HG02571 (cell line): ENCODE results near the gene CORO1C.
"Not testable (repeated sequence)": the region's sequence is repeated elsewhere in the genome, so short reads cannot be mapped to it uniquely, and the experiment has no call there.

ENCODE experiments used
- ATAC-seq: cut with Tn5 transposase; IDR thresholded peaks from one replicate; pipeline ENCODE4 v1.9.1; 2021; ENCODE audit warnings: mild to moderate bottlenecking, moderate library complexity; ENCODE audit not compliant: unreplicated experiment

CORO1C gene

DNA sequence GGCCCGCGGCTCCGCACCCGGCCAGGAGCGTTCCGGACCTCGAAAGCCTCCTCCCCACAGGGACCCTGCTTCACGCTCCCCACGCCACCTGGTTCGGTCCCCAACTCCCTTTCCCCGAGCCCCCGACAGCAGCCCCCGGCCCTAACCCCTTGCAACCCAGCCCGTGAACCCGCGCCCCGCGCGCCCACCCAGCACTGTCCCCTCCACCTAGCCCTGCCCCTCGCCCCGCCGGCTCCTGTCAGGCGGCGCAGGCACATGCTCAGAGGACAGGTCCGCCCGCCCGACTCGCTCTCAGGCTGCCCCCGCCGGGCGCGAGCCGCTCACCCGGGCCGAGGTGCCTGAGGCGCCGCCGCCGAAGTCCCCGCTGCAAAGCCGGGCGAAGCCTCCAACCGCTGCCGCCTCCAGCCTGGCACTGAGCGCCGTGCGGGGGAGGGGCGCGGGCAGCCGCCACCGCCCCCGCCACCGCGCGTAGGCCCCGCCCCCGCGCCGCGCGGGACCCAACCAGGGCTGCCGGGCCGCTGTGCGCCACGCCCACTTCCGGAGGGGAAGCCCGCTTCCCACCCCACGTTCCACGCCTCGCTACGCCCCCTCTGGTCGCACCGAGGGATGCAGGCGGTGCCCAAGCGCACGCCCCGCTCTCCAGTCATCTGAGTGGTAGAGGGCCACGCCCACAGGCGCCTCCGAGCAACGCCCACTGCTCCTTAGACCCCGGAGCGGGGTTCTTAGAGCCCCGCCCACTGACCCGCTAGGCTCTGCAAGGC lies at the start of gene CORO1C:
Gene CORO1C, minus strand, starts transcription at position 414 of the 761 bp plus-strand sequence. CDS start 30,200 bp downstream, outside the sequence.
- ATAC-seq = peak; percentile 69

DNA sequence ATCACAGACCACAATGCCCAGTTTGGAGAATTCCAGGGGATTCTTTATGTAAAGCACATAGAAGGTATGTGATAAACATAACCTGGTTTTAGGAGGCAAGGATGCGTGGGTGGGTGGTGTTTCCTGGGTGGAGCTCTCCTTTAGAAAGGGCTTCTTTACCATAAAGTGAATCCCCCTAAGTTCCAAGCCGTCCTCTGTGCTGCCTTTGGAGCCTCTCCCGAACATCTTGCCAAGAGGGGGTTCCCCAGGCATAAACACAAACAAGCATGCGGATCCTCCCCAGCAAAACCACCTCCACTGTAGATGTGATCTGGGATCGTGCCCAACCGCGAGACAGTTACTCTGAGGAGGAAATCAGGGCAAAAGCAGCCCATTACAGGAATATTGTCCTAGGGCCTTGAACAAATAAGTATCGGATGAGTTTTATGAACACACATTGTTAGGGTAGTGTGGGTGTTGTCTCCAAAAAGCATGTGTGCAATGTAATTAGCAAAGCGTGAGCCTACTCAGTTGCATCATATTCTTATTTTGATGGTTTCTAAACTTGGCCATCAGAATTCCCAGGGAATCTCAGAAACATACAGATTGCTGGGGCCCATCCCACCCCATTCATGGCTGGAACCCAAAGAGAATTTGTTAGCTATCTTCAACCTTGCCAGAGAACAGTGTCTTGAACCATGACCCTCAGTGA lies 48.8 kb upstream of the CORO1C start:
- no peak for ATAC-seq

DNA sequence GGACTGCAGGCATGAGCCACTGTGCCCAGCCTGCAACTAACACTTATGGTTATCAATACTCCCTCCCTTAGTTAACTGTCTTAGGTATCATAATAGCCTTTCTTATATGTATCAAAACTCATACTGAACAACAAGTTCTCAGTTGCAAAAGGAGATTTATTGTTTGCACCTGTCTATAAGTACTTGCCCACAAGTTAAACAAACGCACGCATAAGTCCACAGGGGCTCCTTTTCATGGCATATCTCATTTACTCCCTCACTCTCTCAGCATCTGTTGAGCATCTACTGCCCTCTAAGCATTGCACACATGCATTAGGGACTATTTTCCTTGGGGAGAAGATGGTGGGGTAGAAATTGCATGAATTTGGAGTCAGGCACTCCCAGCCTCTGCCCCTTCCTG lies 46.7 kb upstream of the CORO1C start:
- ATAC-seq = no peak

DNA sequence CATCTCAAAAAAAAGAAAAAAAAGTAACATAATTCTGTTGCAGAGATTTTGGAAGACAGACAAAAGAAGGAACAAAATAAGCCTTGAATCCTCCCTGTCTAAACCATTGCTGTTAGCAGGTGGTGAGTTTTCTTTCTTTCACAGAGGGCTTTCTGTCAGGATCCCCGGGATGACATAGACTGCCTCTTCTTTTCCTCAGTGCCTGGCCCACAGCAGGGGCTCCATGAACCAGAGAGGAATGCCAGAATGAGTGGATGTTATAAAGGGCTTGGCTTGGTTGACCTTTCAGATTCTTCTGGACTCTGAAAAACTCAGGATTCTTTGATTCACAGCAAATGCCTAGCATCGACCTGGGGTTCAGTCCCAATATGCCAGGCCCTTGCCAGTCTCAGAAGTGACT lies 45.8 kb upstream of the CORO1C start:
- ATAC-seq = no peak

DNA sequence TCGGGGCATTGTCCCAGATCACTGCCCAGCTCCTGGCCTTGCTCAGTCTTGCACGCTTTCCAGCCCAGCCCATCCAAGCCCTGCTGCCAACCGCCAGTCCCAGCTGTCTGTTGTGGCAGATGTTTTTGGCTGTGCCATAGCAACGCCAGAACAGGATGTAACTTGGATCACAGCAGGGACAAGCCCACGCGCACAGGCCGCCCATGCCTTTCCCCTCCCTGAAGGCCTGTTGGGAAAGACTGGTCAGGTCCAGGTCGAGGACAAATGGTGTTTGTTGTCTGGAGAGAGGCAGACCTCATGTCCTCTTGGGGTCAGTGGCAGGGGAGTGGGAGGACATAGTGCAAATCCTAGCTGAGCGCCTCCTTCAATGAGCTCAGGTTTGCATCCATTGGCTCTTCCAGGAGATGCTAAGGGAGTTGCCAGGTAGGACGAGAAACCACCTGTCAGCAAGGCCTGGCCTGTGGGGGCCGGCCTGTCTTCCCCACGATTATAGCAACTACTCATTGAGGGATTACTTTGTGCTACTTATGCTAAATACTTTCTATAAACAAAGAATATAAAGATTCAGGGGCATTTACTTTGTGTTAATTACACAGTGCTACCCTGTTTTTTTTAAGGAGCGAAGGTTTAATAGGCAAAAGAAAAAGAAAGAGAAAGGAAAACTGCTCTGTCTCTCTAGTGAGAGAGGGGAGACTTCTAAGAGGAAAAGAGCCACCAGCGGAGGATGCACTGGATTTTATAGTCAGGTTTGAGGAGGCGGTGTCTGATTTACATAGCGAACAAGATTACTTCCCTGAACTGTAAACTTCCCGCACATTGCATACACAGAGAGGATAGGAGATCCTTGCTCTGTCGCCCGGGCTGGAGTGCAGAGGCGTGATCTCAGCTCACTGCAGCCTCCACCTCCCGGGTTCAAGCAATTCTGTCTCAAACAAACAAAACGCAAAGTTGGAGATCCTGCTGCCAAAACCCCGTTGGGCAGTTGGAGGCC lies 42.8 kb upstream of the CORO1C start:
- ATAC-seq = no peak

DNA sequence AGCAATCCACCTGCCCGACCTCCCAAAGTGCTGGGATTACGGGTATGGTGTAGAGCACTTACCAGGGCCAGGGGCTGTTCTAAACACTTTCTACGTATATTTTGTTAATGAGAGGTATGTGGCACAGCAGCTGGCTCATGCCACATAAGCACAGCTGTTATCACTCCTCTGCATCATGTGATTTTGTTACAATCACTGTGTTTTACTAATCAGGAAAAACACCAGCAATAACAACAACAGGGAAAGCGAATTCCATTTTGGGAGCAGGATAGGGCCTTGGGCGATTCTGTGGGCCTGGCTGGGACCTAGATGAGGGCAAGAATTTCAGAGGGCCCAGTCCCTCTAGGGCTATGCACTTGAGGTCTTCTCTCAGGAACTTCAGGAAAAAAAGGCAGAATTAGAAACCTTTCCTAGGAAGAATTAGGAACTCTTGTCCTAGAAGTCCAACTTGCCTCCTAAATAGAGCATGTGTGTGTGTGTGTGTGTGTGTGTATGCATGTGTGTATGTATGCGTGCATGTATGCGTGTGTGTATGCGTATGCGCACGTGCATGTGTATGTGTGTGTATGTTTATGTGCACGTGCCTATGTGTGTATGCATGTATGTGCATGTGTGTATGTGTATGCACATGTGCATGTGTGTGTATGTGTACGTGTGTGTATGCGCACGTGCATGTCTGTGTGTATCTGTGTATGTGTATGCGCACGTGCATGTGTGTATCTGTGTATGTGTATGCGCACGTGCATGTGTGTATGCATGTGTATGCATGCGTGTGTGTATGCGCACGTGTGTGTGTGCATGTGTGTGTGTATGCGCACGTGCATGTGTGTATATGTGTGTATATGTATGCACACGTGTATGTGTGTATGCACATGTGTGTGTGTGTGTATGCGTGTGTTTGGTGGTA lies 41.8 kb upstream of the CORO1C start:
- ATAC-seq = no peak

DNA sequence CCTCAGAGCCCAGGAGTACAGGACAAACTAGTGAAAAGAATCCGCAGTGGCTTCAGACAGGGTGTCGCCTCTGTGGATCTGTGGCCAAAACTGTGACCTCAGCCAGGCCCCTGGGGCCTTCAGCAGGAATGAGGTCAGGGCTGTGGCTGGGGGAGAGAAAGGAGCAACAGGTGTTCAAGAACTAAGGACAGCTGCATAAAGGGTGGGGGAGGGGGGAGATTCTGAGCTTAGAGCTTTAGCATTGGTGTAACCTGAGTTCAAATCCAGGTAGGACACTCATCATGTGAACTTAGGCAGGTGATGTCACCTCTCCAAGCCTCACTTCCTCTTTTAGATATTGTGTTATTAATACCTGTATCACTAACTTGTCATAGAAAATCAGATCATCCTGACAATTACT lies 40.9 kb upstream of the CORO1C start:
- ATAC-seq = no peak

DNA sequence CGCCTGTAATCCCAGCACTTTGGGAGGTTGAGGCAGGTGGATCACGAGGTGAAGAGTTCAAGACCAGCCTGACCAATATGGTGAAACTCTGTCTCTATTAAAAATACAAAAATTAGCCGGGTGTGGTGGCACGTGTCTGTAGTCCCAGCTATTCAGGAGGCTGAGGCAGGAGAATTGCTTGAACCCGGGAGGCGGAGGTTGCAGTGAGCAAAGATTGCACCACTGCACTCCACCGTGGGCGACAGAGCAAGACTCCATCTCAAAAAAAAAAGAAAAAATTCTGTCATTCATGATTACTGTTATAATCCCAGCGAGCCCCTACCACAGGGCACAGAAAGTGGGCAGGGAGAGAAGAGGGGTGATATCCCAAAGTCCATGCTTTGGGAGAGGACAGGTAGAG lies 40.5 kb upstream of the CORO1C start:
- ATAC-seq = not testable (repeated sequence)

DNA sequence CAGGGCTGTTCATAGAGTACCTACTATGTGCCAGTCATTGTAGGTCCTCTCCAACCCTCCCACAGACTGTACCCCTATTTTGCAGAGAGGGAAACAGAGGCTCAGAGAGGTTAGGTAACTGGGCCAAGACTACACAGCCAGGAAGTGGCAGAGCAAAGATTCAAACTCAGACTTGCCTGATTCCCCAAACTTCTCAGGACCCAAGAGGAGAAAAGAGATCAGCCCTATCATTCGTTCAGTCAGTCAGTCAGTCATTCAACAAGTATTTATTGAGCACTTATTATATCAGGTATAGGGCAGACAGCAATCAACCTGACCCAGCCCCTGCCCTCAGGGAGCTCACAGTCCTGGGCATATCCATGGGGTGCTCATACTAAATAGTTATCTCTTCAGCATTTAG lies 39.6 kb upstream of the CORO1C start:
- ATAC-seq = no peak

DNA sequence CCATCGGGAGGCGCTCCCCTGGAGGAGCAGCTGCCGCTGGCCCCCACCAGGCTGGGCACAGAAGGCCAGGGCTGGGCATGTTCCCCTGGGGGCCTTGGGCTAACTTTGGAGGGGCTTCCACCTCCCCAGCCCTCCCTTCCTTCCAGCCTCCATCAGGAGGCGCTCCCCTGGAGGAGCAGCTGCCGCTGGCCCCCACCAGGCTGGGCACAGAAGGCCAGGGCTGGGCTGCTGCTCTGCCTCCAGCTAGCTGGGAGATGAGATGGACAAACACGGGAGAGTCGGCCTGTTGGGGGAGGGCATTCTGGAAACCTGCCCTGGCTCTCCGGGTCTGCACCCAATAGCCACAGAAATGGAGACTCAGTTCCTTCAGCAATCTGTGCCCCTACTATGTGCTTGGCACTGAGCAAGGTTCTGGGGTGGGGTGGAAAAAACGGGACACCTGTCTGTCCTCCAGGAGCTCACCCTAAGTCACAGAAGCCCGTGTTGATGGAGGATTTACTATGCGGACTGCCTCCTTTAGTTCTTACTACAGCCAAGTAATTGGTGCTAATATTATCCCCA lies 39.0 kb upstream of the CORO1C start:
- ATAC-seq = no peak

DNA sequence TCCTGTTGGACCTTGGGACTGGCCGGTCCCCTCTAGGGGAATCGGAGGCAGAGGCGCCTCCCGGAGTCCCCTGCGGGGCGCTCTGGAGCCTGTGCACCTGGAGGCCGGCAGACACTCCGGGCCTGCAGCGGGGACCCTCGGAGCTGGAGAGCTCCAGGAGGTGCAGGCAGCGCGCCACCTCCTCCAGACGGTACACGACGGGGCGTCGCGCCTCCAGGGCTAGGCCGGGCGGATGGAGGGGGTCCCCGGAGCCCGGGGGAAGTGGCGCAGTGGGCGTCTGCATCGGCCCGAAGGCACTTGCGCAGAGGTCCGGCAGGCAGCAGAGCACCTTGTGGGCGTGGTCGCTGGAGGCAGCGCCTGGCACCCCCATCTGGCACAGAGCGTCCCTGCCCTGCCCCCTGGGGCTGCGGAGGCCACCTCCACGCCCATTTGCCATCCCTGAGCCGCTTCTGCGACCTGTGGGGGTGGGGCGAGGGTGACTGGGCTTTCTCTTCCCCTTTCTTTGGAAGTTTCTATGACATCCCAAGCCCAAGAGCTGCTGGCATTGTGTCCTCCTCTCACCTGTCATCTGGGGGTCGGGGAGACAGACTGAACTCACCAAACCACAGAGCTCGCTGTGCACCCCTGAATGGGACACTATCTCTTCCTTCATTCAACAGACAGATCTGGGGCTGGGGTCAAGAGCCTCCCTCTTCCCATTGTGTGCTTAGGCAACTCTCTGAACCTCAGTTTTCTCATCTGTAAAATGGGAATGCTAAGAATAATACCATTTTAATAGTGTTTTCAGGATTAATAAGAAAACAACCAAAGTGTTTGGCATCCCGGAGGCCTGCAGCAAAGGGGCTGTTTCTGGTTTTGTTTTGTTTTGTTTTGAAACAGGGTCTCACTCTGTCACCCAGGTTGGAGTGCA lies 37.5 kb upstream of the CORO1C start:
- no peak for ATAC-seq

DNA sequence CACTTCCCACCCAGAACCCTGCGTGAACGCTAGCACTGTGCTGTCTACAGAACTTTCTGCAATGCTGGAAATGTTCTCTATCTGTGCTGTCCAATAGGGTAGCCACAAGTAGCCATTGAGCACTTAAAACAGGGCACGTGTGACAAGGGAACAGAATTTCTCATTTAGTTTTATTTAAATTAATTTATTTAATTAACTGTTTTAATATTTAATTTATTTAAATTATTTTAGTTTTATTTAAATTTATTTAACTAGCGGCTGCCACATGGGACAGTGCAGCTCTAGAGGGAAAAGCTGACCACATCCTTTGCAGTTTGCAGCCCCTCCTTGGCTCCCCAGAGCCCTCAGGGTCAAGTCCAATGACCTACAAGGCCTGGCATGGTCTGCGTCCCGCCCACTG lies 35.0 kb upstream of the CORO1C start:
- no peak for ATAC-seq

DNA sequence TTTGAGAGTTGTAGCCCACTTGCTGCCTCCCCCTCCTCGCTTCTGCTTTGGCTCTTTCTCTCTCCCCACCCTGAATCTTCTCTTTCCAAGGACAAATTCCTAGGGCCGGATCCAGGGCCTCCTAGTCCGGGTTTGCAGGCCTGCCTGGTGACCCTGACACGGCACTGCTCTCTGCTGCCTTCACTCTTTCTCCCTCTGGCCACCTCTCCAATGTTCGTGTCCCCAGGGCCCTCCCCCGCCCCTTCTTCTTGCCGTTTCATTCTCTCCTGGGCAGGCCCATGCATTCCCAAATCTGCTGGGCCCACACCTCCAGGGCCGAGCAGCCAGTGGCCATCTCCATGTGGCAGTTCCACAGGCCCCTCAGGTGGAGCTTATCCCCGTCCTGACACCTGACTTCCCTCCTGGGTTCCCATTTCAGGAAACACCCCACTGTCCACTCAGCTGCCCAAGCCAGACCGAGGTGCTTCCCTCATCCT lies 34.0 kb upstream of the CORO1C start:
- no peak for ATAC-seq

DNA sequence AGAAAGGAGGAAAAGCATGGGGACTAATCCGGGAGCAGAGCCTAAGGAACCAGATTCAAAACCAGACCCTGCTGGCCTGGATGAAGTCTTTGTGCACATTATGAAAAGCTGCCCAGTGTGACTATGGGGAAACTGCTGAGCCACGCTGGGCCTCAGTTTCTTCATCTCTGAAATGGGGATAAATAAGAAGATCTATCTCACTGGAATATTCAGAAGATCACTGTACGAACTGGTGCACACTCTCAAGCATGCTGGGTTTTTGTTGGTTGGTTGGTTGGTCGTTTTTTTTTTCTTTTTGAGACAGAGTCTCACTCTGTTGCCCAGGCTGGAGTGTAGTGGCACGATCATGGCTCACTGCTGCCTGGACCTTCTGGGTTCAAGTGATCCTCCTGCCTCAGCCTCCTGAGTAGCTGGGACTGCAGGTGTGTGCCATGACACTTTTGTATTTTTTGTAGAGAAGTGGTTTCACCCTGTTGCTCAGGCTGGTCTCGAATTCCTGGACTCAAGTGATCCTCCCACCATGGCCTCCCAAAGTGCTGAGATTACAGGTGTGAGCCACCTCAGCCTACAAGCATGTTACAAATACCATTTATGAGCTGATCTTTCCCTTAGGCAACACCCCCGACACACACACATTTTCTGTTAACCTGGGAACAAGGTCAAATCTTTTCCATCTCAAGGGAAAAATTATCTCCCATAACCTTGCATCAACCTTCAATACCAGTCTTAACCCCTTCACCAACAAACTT lies 33.4 kb upstream of the CORO1C start:
- no peak for ATAC-seq

DNA sequence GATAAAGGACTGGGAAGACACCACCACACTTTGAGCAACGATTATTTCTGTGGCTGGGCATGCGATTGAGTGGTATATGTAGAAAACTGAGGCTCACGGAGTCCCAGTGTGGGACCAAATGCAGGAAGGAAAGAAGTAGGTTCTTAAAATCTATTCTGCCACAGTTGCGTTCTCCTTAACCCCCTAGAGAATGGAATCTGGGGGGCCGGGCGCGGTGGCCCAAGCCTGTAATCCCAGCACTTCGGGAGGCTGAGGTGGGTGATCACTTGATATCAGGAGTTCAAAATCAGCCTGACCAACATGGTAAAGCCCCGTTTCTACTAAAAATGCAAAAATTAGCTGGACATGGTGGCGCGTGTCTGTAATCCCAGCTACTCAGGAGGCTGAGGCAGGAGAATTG lies 29.9 kb upstream of the CORO1C start:
- ATAC-seq = no peak

DNA sequence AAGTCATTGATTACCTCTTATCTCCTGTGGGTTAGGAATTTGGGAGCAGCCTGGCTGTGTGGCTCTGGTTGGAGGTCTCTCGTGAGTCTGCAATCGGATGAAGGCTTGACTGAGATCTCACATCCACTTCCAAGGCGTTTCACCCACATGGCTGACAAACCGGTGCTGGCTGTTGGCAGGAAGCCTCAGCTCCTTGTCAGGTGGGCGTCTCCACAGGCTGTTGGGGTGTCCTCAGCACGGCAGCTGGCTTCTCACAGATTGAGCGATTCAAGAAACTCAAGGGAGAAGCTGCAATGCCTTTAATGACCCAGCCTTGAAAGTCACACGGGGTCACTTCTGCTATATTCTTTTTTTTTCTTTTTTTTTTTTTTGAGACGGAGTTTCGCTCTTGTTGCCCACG lies 28.6 kb upstream of the CORO1C start:
- ATAC-seq = no peak

DNA sequence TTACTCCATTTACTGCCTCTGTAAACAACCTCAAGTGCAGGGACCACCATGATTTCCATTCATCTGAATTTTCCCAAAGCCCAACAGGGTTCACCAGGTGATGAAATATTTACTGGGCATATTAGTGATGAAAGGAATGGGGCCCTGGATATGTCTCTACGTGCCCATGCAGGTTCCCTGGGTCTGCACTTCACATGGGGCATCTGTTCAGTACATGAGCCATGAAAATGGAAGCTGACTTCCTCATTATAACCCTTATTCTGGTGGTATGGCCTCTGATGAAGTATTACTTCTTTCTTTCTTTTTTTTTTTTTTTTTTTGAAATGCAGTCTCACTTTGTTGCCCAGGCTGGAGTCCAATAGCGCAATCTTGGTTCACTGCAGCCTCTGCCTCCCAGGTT lies 26.5 kb upstream of the CORO1C start:
- ATAC-seq = no peak

DNA sequence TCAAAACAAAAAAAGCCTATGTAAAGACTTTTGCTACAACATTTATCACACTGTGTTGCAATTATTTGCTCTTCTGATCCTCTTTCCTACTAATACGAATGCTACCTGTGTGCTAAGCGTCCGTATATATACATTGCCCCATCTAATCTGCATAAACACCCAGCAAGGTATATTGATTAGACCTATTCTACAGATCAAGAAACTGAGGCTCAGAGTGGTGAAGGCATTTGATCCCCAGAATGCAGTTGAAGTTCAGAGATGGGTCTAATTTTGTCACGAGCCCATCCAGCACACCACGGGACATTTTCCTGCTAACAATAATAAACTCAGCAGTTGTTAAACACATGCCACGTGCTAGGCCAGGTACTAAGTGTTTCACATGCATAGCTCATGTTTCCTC lies 25.1 kb upstream of the CORO1C start:
- no peak for ATAC-seq
